NB4 (cell line): ENCODE data around the gene TRAF7.
A peak's percentile ranks its signal among the peaks of the same experiment; 100 is the strongest.
"Not testable (repeated sequence)": the region's sequence is repeated elsewhere in the genome, so short reads cannot be mapped to it uniquely, and the experiment has no call there.

ENCODE experiments used
- DNase-seq: peaks from one replicate; pipeline ENCODE4 v3.0.0; 2010; ENCODE audit warnings: low read depth
- H3K4me3 ChIP-seq: one replicate; pipeline ENCODE4 v1.5.1; 2011; ENCODE audit warnings: mild to moderate bottlenecking, low read depth, low read length, moderate library complexity
- CTCF ChIP-seq: IDR thresholded peaks from one replicate; pipeline ENCODE4 v1.5.1; 2012; ENCODE audit warnings: low read depth, low read length
- MAX ChIP-seq: IDR thresholded peaks from 2 replicates; pipeline ENCODE4 v1.6.1; 2011; ENCODE audit warnings: low read depth, low read length
- MYC ChIP-seq: IDR thresholded peaks from 2 replicates; pipeline ENCODE4 v1.6.1; 2011; ENCODE audit warnings: low read depth, low read length
- POLR2A ChIP-seq: IDR thresholded peaks from 2 replicates; pipeline ENCODE4 v1.6.1; 2011; ENCODE audit warnings: mild to moderate bottlenecking; ENCODE audit not compliant: insufficient read length; ENCODE audit errors: extremely low read depth

TRAF7 gene

GRCh38 chr16:2115591-2115973 lies 40.0 kb upstream of the TRAF7 start:
- no peak for DNase-seq
- TF ChIP-seq POLR2A (no peak), CTCF (no peak), MAX (no peak), MYC (no peak)
- H3K4me3 ChIP-seq = no peak overlapping the region

- not testable (repeated sequence) for DNase-seq, H3K4me3 ChIP-seq
These were observed 39.2 kb upstream of the TRAF7 start for GRCh38 chr16:2116428-2116827.

- DNase-seq = not testable (repeated sequence)
These were observed 38.2 kb upstream of the TRAF7 start for GRCh38 chr16:2117341-2117740.

GRCh38 chr16:2117960-2118722 lies 37.4 kb upstream of the TRAF7 start:
- DNase-seq, H3K4me3 ChIP-seq: not testable (repeated sequence)

More at GRCh38 chr16:2117341-2117740, 38.2 kb upstream of the TRAF7 start:
- H3K4me3 ChIP-seq = not testable (repeated sequence)

- peak; percentile 5 for TF ChIP-seq CTCF
These were observed 34.3 kb upstream of the TRAF7 start for GRCh38 chr16:2121325-2121724.

GRCh38 chr16:2121853-2122252 lies 33.7 kb upstream of the TRAF7 start:
- TF ChIP-seq CTCF (no peak), POLR2A (no peak), MYC (no peak), MAX (no peak)
- no peak for DNase-seq
- H3K4me3 ChIP-seq = no peak overlapping the region

More at GRCh38 chr16:2121325-2121724, 34.3 kb upstream of the TRAF7 start:
- peak; percentile 33 for DNase-seq
- not testable (repeated sequence) for H3K4me3 ChIP-seq

GRCh38 chr16:2122429-2122828 lies 33.2 kb upstream of the TRAF7 start:
- no peak for TF ChIP-seq CTCF
- TF ChIP-seq MYC = no peak
- no peak for TF ChIP-seq POLR2A
- no peak for TF ChIP-seq MAX

GRCh38 chr16:2122934-2123683 lies 32.5 kb upstream of the TRAF7 start:
- not testable (repeated sequence) for DNase-seq, H3K4me3 ChIP-seq

More at GRCh38 chr16:2122429-2122828, 33.2 kb upstream of the TRAF7 start:
- H3K4me3 ChIP-seq = no peak overlapping the region
- no peak for DNase-seq

- not testable (repeated sequence) for H3K4me3 ChIP-seq, DNase-seq
These were observed 31.7 kb upstream of the TRAF7 start for GRCh38 chr16:2123706-2124376.

GRCh38 chr16:2124377-2124693 lies 31.2 kb upstream of the TRAF7 start:
- H3K4me3 ChIP-seq = not testable (repeated sequence)
- DNase-seq = peak; percentile 12

GRCh38 chr16:2124694-2125444 lies 30.7 kb upstream of the TRAF7 start:
- H3K4me3 ChIP-seq = peak overlapping the region; percentile 25

GRCh38 chr16:2125609-2126008 lies 30.0 kb upstream of the TRAF7 start:
- peak overlapping the region; percentile 25 for H3K4me3 ChIP-seq
- DNase-seq = not testable (repeated sequence)

More at GRCh38 chr16:2124694-2125444, 30.7 kb upstream of the TRAF7 start:
- peak; percentile 78 for DNase-seq
